Measurements from ENCODE around the gene PLAAT5. TPM values are rescaled to one million over a fixed set of nuclear protein-coding genes. Genes with fewer than 3 reads are reported as not detected.
A peak's percentile ranks its signal among the peaks of the same experiment; 100 is the strongest.

The PLAAT5 gene
- polyA plus RNA-seq, 3 donors: 0.07 to 0.62 TPM; not detected in 1

DNA sequence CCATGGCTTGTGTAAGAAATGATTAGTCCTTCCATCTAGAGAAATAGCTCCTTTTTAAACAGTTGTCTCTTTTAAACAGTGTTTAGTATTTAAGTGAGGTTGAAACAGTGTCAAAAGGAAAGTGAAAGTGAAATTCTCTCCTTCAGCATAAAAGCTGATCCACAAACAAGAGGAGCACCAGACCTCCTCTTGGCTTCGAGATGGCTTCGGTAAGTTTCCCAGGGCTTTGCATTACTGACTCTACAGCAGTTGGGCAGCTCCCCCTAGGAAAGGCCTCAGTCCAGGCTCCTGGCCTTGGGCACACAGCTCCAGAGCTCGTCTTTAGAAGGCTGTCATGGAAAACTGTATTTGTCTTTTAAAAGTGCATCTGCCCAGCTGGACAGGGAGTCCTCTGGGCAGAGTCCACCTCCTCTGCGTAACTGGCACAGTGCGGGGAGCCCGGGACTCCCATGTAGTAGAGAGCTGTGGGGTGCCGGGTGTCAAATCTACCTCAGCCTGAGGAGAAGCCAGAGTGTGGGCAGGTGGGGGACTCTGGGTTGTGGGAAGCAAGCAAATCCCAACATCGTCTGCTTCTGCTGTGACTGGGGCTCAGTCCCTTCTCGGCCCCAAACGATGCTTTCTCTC lies 45.8 kb upstream of the PLAAT5 start, which contains the start of gene PLAAT4:
PLAAT4 (plus strand) TSS at position 140 of the 624 bp plus-strand sequence; CDS start at position 201, 61 bp downstream.
- peak; percentile 29 to 54 (median 38) for DNase-seq
- H3K36me3 Mint-ChIP-seq: peaks cover 4 to 9% of the 10 kb centered on the region in 2 donors
- H3K27me3 ChIP-seq (ENCODE audit: control insufficient read depth in 2 of 2, insufficient read depth in 2 of 2, low read length in 2 of 2): no peaks in the 10 kb centered on the region
- H3K9me3 ChIP-seq (replicated peaks in 1 of 2; ENCODE audit: control insufficient read depth in 1 of 2, insufficient read depth in 1 of 2, low read length in 2 of 2): no peaks in the 10 kb centered on the region
- peaks cover 27 to 31% of the 10 kb centered on the region in 2 donors for H3K4me1 ChIP-seq (ENCODE audit: control insufficient read depth in 1 of 2, insufficient read depth in 2 of 2, low read length in 2 of 2)
- no peaks in the 10 kb centered on the region for H3K9me3 Mint-ChIP-seq
- H3K27ac Mint-ChIP-seq: peak within 1 kb of the TSS; percentile 83 to 93 (median 91)
- H3K36me3 ChIP-seq (replicated peaks in 1 of 2; ENCODE audit: control insufficient read depth in 1 of 2, insufficient read depth in 2 of 2, low read length in 2 of 2): no peaks in the 10 kb centered on the region
- no peaks in the 10 kb centered on the region for H3K79me2 ChIP-seq (ENCODE audit: insufficient read depth, low read length)
- peak within 1 kb of the TSS; percentile 72 for H3K4me2 ChIP-seq (replicated peaks; ENCODE audit: extremely low read depth, low read length, poor library complexity, severe bottlenecking)
- intact Hi-C loops (cut with micrococcal nuclease): no loop called here
- peak within 1 kb of the TSS; percentile 93 to 99 for H3K4me3 Mint-ChIP-seq
- H3K27ac ChIP-seq (ENCODE audit: low read depth in 1 of 2, low read length in 2 of 2): peak within 1 kb of the TSS; percentile 56 to 82
- 22% methylated on average over 7 of the region's 10 CpGs for WGBS (ENCODE audit: insufficient coverage)
- peaks cover 4 to 10% (median 5%) of the 10 kb centered on the region in 3 donors for H3K27me3 Mint-ChIP-seq (ENCODE audit: low read depth in 3 of 3)
- no peaks in the 10 kb centered on the region for H4K20me1 ChIP-seq (ENCODE audit: insufficient read depth, low read length)
- H3K9ac ChIP-seq (ENCODE audit: insufficient read depth, low read length, poor library complexity, severe bottlenecking): peak within 1 kb of the TSS; percentile 74
- H2AFZ ChIP-seq (ENCODE audit: insufficient read depth, low read depth, low read length, poor library complexity, severe bottlenecking): peak within 1 kb of the TSS; percentile 84
- peaks cover 43% of the 10 kb centered on the region for H3K4me1 Mint-ChIP-seq
- H3K4me3 ChIP-seq (replicated peaks in 1 of 3; ENCODE audit: low read depth in 2 of 3, low read length in 3 of 3): peak within 1 kb of the TSS; percentile 71 to 79 (median 75)
- TF ChIP-seq, protein P1, sequence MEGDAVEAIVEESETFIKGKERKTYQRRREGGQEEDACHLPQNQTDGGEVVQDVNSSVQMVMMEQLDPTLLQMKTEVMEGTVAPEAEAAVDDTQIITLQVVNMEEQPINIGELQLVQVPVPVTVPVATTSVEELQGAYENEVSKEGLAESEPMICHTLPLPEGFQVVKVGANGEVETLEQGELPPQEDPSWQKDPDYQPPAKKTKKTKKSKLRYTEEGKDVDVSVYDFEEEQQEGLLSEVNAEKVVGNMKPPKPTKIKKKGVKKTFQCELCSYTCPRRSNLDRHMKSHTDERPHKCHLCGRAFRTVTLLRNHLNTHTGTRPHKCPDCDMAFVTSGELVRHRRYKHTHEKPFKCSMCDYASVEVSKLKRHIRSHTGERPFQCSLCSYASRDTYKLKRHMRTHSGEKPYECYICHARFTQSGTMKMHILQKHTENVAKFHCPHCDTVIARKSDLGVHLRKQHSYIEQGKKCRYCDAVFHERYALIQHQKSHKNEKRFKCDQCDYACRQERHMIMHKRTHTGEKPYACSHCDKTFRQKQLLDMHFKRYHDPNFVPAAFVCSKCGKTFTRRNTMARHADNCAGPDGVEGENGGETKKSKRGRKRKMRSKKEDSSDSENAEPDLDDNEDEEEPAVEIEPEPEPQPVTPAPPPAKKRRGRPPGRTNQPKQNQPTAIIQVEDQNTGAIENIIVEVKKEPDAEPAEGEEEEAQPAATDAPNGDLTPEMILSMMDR (IDR thresholded peaks at IDR 0.05): no peak

DNA sequence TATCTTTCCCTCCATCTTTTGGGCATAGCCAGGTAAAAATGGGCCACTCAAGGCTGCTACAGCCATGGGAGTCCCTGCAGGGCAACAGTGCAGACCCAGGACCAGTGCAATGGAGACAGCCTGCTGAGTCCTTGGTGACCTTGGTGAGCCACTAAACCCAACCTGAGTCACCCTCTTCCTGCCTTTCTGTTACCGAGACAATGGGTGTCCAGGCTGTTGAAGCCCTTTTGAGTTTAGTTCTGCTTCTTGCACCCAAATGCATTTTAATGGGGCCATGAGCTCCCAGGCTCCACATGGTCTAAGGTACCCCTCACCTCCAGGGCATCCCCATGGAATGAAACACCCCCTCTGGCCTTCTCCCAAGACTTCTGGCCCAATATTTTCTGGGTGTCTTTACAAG lies 44.8 kb upstream of the PLAAT5 start:
- H3K9me3 ChIP-seq (replicated peaks in 1 of 2; ENCODE audit: control insufficient read depth in 1 of 2, insufficient read depth in 1 of 2, low read length in 2 of 2): no peaks in the 10 kb centered on the region
- peaks cover 4 to 10% (median 5%) of the 10 kb centered on the region in 3 donors for H3K27me3 Mint-ChIP-seq (ENCODE audit: low read depth in 3 of 3)
- peak overlapping the region in 1 of 2 donors; percentile 12 for H3K4me3 Mint-ChIP-seq
- H3K79me2 ChIP-seq (ENCODE audit: insufficient read depth, low read length): no peaks in the 10 kb centered on the region
- H3K4me1 Mint-ChIP-seq: peaks cover 46% of the 10 kb centered on the region
- H3K4me1 ChIP-seq (ENCODE audit: control insufficient read depth in 1 of 2, insufficient read depth in 2 of 2, low read length in 2 of 2): peaks cover 27 to 37% of the 10 kb centered on the region in 2 donors
- no peaks in the 10 kb centered on the region for H3K27me3 ChIP-seq (ENCODE audit: control insufficient read depth in 2 of 2, insufficient read depth in 2 of 2, low read length in 2 of 2)
- H3K36me3 Mint-ChIP-seq: peaks cover 4 to 9% of the 10 kb centered on the region in 2 donors
- H2AFZ ChIP-seq (ENCODE audit: insufficient read depth, low read depth, low read length, poor library complexity, severe bottlenecking): no peak overlapping the region
- no peaks in the 10 kb centered on the region for H4K20me1 ChIP-seq (ENCODE audit: insufficient read depth, low read length)
- 0% methylated on average over 1 of the region's 1 CpG for WGBS (ENCODE audit: insufficient coverage)
- DNase-seq: no peak
- no peak overlapping the region for H3K27ac ChIP-seq (ENCODE audit: low read depth in 1 of 2, low read length in 2 of 2)
- H3K27ac Mint-ChIP-seq: peak overlapping the region in 2 of 7 donors; percentile 58 to 93
- H3K4me3 ChIP-seq (replicated peaks in 1 of 3; ENCODE audit: low read depth in 2 of 3, low read length in 3 of 3): no peak overlapping the region
- no peak overlapping the region for H3K9ac ChIP-seq (ENCODE audit: insufficient read depth, low read length, poor library complexity, severe bottlenecking)
- intact Hi-C loops (cut with micrococcal nuclease): no loop called here
- H3K36me3 ChIP-seq (replicated peaks in 1 of 2; ENCODE audit: control insufficient read depth in 1 of 2, insufficient read depth in 2 of 2, low read length in 2 of 2): no peaks in the 10 kb centered on the region
- H3K9me3 Mint-ChIP-seq: no peaks in the 10 kb centered on the region
- TF ChIP-seq, protein P1 (IDR thresholded peaks at IDR 0.05): no peak
- no peak overlapping the region for H3K4me2 ChIP-seq (replicated peaks; ENCODE audit: extremely low read depth, low read length, poor library complexity, severe bottlenecking)
